Suppressor macrophage treated with lipopolysaccharide for 1 hour (primary cell): ENCODE data around the gene SLC25A1.
A peak's percentile ranks its signal among the peaks of the same experiment; 100 is the strongest.

Experiments
- DNase-seq, 3 donors: peaks; one replicate each; pipeline ENCODE4 v3.0.0-alpha.2; 2020 to 2022

Gene SLC25A1

GRCh38 chr22:19178657-19179496 lies at the start of gene SLC25A1:
Gene SLC25A1, minus strand, starts transcription at chr22:19178736. Its CDS starts 63 bp downstream, at chr22:19178673.
- peak; percentile 91 to 99 (median 98) for DNase-seq

- no peak for DNase-seq
These were observed 49.6 kb upstream of the SLC25A1 start for GRCh38 chr22:19228179-19228578.

- DNase-seq: no peak
These were observed 47.9 kb upstream of the SLC25A1 start for GRCh38 chr22:19226428-19226827.

GRCh38 chr22:19225560-19225959 lies 47.0 kb upstream of the SLC25A1 start:
- no peak for DNase-seq

GRCh38 chr22:19224985-19225384 lies 46.4 kb upstream of the SLC25A1 start:
- DNase-seq: no peak

GRCh38 chr22:19224557-19224956 lies 46.0 kb upstream of the SLC25A1 start:
- no peak for DNase-seq

GRCh38 chr22:19223617-19224016 lies 45.1 kb upstream of the SLC25A1 start:
- DNase-seq: no peak

- no peak for DNase-seq
These were observed 44.6 kb upstream of the SLC25A1 start for GRCh38 chr22:19223110-19223509.

GRCh38 chr22:19222242-19223005 lies 43.9 kb upstream of the SLC25A1 start:
- no peak for DNase-seq

- no peak for DNase-seq
These were observed 42.3 kb upstream of the SLC25A1 start for GRCh38 chr22:19220867-19221266.

- DNase-seq: no peak
These were observed 40.2 kb upstream of the SLC25A1 start for GRCh38 chr22:19218541-19219233.

- no peak for DNase-seq
These were observed 38.0 kb upstream of the SLC25A1 start for GRCh38 chr22:19216579-19216978.

GRCh38 chr22:19215360-19215759 lies 36.8 kb upstream of the SLC25A1 start:
- DNase-seq: no peak

- DNase-seq: no peak
These were observed 35.5 kb upstream of the SLC25A1 start for GRCh38 chr22:19214078-19214473.

- DNase-seq: no peak
These were observed 35.0 kb upstream of the SLC25A1 start for GRCh38 chr22:19213442-19214077.

GRCh38 chr22:19213001-19213400 lies 34.5 kb upstream of the SLC25A1 start:
- no peak for DNase-seq

- DNase-seq: no peak
These were observed 33.9 kb upstream of the SLC25A1 start for GRCh38 chr22:19212302-19212870.

GRCh38 chr22:19210188-19210587 lies 31.7 kb upstream of the SLC25A1 start:
- DNase-seq: no peak

- no peak for DNase-seq
These were observed 29.8 kb upstream of the SLC25A1 start for GRCh38 chr22:19208287-19208847.

- no peak for DNase-seq
These were observed 29.3 kb upstream of the SLC25A1 start for GRCh38 chr22:19207884-19208283.

- DNase-seq: no peak
These were observed 28.9 kb upstream of the SLC25A1 start for GRCh38 chr22:19207401-19207808.

GRCh38 chr22:19206287-19206686 lies 27.8 kb upstream of the SLC25A1 start:
- no peak for DNase-seq
